Inferior parietal cortex (tissue), 1 donor: ENCODE results near the gene SCRT2.

Experiments used
- DNase-seq: peaks from one replicate; pipeline ENCODE4 v3.0.0-alpha.2; 2016; ENCODE audit errors: extremely low spot score

Gene SCRT2

DNA sequence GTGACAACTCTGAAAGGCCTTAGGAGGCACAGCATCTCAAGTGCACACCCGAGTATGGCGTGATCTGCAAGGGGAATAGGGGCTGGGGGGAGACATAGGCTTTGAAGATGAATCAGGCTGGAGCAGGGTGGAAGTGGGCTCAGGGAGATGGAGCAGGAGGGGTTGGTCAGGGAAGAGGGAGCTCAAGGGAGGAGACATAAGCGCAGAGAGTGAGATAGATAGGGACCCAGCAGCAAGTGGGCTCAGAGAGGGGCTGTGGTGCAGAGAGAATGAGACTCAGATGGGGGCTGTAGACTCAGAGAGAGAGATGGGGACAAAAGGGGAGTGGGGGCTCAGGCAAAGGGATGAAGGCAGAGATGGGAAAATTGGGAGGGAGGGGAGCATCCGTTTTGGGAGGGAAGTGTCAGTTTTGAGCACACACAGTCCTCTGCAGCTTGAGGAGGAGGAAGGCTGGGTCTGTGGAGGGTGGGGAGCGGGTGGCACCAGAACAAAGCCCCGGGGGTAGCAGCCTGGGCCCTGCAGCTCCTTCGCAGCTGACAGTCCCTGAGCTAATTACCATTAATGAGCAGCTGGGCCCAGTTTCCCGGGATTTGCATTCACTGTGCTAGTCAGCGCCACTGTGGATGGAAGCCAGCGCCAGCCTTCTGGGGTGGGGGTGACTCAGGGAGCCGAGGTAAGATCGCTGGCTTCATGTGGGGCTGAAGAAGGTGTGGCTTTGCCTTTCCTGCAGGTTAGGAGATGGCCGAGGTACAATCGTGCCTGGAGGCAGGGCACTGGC, 41.3 kb downstream of the SCRT2 start:
- DNase-seq, result no peak

- no peak for DNase-seq
These were observed 44.5 kb downstream of the SCRT2 start for GRCh38 chr20:631101-631500.

DNA sequence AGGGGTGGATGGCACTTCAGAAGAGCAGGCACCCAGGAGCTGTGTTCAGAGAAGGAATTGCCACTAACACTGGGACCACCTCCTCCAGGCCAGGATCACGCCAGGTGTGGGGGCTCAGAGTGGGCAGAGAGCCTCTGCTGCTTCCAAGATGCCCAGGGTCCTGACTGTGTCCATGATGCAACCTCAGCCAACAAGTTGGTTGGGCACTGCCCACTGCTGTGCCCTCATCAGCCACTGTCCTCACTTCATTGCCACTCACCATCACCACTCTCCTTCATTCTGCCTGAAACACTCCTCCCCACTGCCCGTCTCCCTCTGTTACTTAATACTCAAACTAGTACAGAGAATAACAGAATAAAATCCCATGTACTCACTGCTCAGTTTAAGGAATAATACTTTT, 49.0 kb downstream of the SCRT2 start:
- DNase-seq, result no peak

DNA sequence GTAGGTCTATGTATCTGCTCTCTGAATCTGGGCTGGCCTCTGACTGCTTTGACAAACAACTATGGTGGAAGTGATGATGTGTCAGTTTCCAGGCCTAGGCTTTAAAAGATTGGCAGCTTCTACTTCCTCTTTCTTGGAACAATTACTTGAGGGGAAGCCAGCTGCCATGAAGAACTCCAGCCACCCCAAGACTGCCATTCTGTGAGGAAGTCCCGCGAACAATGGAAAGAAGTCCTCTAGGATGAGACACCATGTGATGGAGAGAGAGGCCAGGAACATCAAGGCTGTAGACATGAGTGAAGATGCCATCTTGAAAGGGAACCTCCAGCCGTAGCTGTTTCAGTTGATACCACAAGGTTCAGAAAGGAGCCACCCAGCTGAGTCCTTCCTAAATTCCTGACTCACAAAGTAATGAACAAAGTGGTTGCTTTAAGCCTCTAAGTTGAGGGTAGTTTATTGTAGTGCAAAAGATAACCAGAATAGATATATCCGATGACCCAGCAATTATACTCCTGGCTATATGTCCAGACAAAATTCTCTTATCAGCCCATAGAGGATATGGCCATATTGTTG, 50.2 kb downstream of the SCRT2 start:
- DNase-seq, result no peak

GRCh38 chr20:623704-624103, 51.9 kb downstream of the SCRT2 start:
- no peak for DNase-seq

DNA sequence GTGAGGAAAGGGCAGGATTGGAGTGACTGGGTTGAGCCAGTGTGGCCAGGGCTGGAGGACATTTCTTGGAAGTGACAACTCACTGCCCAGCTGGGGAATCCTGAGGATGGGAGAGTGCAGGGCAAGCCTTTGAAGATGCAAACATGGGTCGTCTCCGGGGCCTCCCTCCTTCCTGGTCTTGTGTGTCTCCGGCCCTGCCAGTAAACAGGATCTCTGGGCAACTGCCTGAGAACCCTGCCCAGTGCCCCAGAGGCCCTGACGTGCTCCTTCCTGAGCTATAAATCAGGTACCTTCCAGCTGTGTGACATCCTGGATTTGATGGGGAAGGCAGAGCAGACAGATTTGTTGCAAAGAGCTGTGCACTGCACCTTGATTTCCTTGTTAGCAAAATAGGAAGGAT, 52.6 kb downstream of the SCRT2 start:
- DNase-seq, result no peak

GRCh38 chr20:622161-622560, 53.4 kb downstream of the SCRT2 start:
- DNase-seq, result no peak

- no peak for DNase-seq
These were observed 54.4 kb downstream of the SCRT2 start for GRCh38 chr20:621125-621756.

- no peak for DNase-seq
These were observed 55.4 kb downstream of the SCRT2 start for GRCh38 chr20:620246-620645.

DNA sequence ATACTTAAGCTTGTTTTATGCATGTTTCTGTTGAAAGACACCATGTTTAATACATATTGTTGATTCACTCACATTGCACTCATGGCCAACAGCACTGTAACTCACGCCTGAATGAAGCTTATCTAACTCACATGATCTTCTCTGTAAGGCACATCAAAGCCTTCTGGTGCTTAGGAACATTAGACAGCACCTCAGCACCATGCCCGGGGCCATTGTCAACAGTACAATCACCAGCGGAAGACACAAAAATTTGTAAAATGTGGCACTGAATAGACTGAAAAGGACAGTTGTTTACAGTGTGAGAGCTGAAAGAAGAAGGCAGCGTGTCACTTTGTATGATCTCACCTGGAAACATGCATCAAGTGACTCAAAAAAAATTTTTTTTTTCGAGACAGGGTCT, 56.6 kb downstream of the SCRT2 start:
- DNase-seq, result no peak

- no peak for DNase-seq
These were observed 57.5 kb downstream of the SCRT2 start for GRCh38 chr20:617934-618690.

GRCh38 chr20:615514-615913, 60.1 kb downstream of the SCRT2 start:
- DNase-seq, result no peak

DNA sequence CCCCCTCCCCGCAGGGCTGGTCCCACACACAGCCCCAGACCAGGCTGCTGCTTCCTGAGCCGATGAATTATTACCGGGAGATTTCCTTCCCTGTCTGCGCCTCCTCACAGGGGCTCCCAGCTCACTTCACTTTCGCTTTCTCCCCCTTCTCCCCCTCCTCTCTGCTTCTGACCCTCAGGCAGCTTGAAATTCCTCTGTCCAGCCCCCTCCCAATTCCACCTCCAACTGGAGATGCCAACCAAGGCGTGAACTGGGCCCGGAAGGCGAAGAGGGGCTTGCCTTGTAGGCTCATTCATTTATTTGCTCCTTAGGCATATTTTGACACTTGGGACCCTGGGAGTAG, 63.8 kb downstream of the SCRT2 start:
- no peak for DNase-seq
